ENCODE data around the gene NKD1. TPM values are rescaled to one million over a fixed set of nuclear protein-coding genes. Genes with fewer than 3 reads are reported as not detected.

NKD1 gene
- total RNA-seq, 1 experiment from 2014 or later: 0.07 TPM

- Histone ChIP-seq H3K4me3 (no peak overlapping the region), H3K27me3 (no peaks in the 10 kb centered on the region), H3K9me3 (no peaks in the 10 kb centered on the region), H3K36me3 (no peaks in the 10 kb centered on the region)
- no peak for DNase-seq
Observed at GRCh38 chr16:50620646-50621451, 72.7 kb downstream of the NKD1 start.

- DNase-seq: no peak
- Histone ChIP-seq H3K4me3 (no peak overlapping the region), H3K9me3 (no peaks in the 10 kb centered on the region), H3K36me3 (no peaks in the 10 kb centered on the region), H3K27me3 (no peaks in the 10 kb centered on the region)
Observed at GRCh38 chr16:50621452-50621792, 73.2 kb downstream of the NKD1 start.

- H3K27me3 ChIP-seq: no peaks in the 10 kb centered on the region
- no peak for DNase-seq
- no peak overlapping the region for H3K4me3 ChIP-seq
- no peaks in the 10 kb centered on the region for H3K36me3 ChIP-seq
- no peaks in the 10 kb centered on the region for H3K9me3 ChIP-seq
Observed at GRCh38 chr16:50622029-50622428, 73.8 kb downstream of the NKD1 start.

- no peak for DNase-seq
- no peaks in the 10 kb centered on the region for H3K36me3 ChIP-seq
- no peaks in the 10 kb centered on the region for H3K27me3 ChIP-seq
- H3K4me3 ChIP-seq: no peak overlapping the region
- no peaks in the 10 kb centered on the region for H3K9me3 ChIP-seq
Observed at GRCh38 chr16:50622643-50623369, 74.6 kb downstream of the NKD1 start.

- Histone ChIP-seq H3K4me3 (no peak overlapping the region), H3K36me3 (no peaks in the 10 kb centered on the region), H3K9me3 (no peaks in the 10 kb centered on the region), H3K27me3 (no peaks in the 10 kb centered on the region)
- DNase-seq: no peak
Observed at GRCh38 chr16:50624449-50624970, 76.3 kb downstream of the NKD1 start.

GRCh38 chr16:50625374-50625773, 77.2 kb downstream of the NKD1 start:
- no peak for DNase-seq
- Histone ChIP-seq H3K27me3 (no peaks in the 10 kb centered on the region), H3K9me3 (no peaks in the 10 kb centered on the region), H3K4me3 (no peak overlapping the region), H3K36me3 (no peaks in the 10 kb centered on the region)

- Histone ChIP-seq H3K36me3 (no peaks in the 10 kb centered on the region), H3K9me3 (no peaks in the 10 kb centered on the region), H3K4me3 (no peak overlapping the region), H3K27me3 (no peaks in the 10 kb centered on the region)
- no peak for DNase-seq
Observed at GRCh38 chr16:50626868-50627267, 78.7 kb downstream of the NKD1 start.

GRCh38 chr16:50627419-50627818, 79.2 kb downstream of the NKD1 start:
- no peak for DNase-seq
- H3K9me3 ChIP-seq: no peaks in the 10 kb centered on the region
- H3K27me3 ChIP-seq: no peaks in the 10 kb centered on the region
- no peaks in the 10 kb centered on the region for H3K36me3 ChIP-seq
- H3K4me3 ChIP-seq: no peak overlapping the region

- Histone ChIP-seq H3K36me3 (no peaks in the 10 kb centered on the region), H3K4me3 (no peak overlapping the region), H3K9me3 (no peaks in the 10 kb centered on the region), H3K27me3 (no peaks in the 10 kb centered on the region)
- no peak for DNase-seq
Observed at GRCh38 chr16:50628156-50628802, 80.1 kb downstream of the NKD1 start.

GRCh38 chr16:50629334-50629733, 81.1 kb downstream of the NKD1 start:
- no peak for DNase-seq
- Histone ChIP-seq H3K36me3 (no peaks in the 10 kb centered on the region), H3K4me3 (no peak overlapping the region), H3K9me3 (no peaks in the 10 kb centered on the region), H3K27me3 (no peaks in the 10 kb centered on the region)

GRCh38 chr16:50630394-50631020, 82.3 kb downstream of the NKD1 start:
- no peaks in the 10 kb centered on the region for H3K27me3 ChIP-seq
- no peak for DNase-seq
- no peaks in the 10 kb centered on the region for H3K36me3 ChIP-seq
- no peaks in the 10 kb centered on the region for H3K9me3 ChIP-seq
- H3K4me3 ChIP-seq: no peak overlapping the region

GRCh38 chr16:50631249-50631984, 83.2 kb downstream of the NKD1 start:
- no peaks in the 10 kb centered on the region for H3K9me3 ChIP-seq
- no peak overlapping the region for H3K4me3 ChIP-seq
- no peak for DNase-seq
- H3K36me3 ChIP-seq: no peaks in the 10 kb centered on the region
- H3K27me3 ChIP-seq: no peaks in the 10 kb centered on the region

- Histone ChIP-seq H3K36me3 (no peaks in the 10 kb centered on the region), H3K27me3 (no peaks in the 10 kb centered on the region), H3K4me3 (no peak overlapping the region), H3K9me3 (no peaks in the 10 kb centered on the region)
- no peak for DNase-seq
Observed at GRCh38 chr16:50631985-50632576, 83.9 kb downstream of the NKD1 start.

- DNase-seq: no peak
Observed at GRCh38 chr16:50632927-50633800, 85.0 kb downstream of the NKD1 start.

GRCh38 chr16:50634090-50634489, 85.9 kb downstream of the NKD1 start:
- no peaks in the 10 kb centered on the region for H3K36me3 ChIP-seq
- no peaks in the 10 kb centered on the region for H3K27me3 ChIP-seq
- H3K9me3 ChIP-seq: no peaks in the 10 kb centered on the region
- DNase-seq: no peak
- H3K4me3 ChIP-seq: no peak overlapping the region

More at GRCh38 chr16:50632927-50633800, 85.0 kb downstream of the NKD1 start:
- Histone ChIP-seq H3K4me3 (no peak overlapping the region), H3K27me3 (no peaks in the 10 kb centered on the region), H3K36me3 (no peaks in the 10 kb centered on the region), H3K9me3 (no peaks in the 10 kb centered on the region)
